Left cardiac atrium (tissue), 4 donors: Measurements from ENCODE around the gene BCL3. TPM values are rescaled to one million over a fixed set of nuclear protein-coding genes. Genes with fewer than 3 reads are reported as not detected.
A peak's percentile ranks its signal among the peaks of the same experiment; 100 is the strongest.

Experiments
- ATAC-seq, 2 donors: fragments of 200-7000 bp; cut with Tn5 transposase; one replicate each; pipeline ENCODE4 v1.9.1; 2020; ENCODE audit warnings: mild to moderate bottlenecking in 2 of 2, moderate library complexity in 2 of 2
- DNase-seq: peaks from one replicate; pipeline ENCODE4 v3.0.0-alpha.2; 2020
- intact Hi-C, 2 donors: fragments of 100-400 bp; cut with DNase I; formaldehyde crosslinking; loops; one replicate each; pipeline versions ENCODE4 v1.14.1 to v1.15.1; 2022 to 2023
- total RNA-seq, 2 donors: library from RNA; stranded (reverse); fragmentation: NEBNext Ultra II Directional; extraction: Animal tissue kit (Norgen Biotek cat#: 25700); gene quantifications; one replicate each; pipeline ENCODE4 v1.2.1, GENCODE V29; 2021
- donor health status: DM: no; HTN: yes; CAD: no.
- donor health status: DM: no; HTN: yes; CAD: no; lungs with severe emphysema.
- donor health status: DM: yes; HTN: yes; CAD: no.
- donor health status: Dilated cardiomyopathy.

The BCL3 gene
- total RNA-seq, 2 donors from 2014 or later: 22.6 to 65.0 TPM

GRCh38 chr19:44752816-44753625, 4.5 kb downstream of the BCL3 start:
- DNase-seq: peak; percentile 95
- intact Hi-C loops: no loop called here
- ATAC-seq: peak; percentile 56 to 65

- intact Hi-C loops: no loop called here
- DNase-seq (no peak), ATAC-seq (no peak)
Measured at GRCh38 chr19:44753626-44753931, 5.1 kb downstream of the BCL3 start.

- intact Hi-C loops: no loop called here
- peak; percentile 51 to 68 for ATAC-seq
- peak; percentile 98 for DNase-seq
Measured at GRCh38 chr19:44753932-44754749, 5.6 kb downstream of the BCL3 start.

GRCh38 chr19:44754750-44755080, 6.2 kb downstream of the BCL3 start:
- ATAC-seq (no peak), DNase-seq (no peak)
- intact Hi-C loops: loop anchor here in 1 of 2 donors (5.0 kb wide), 1 partner anchor 32 kb away; no protein-coding TSS in a partner anchor

DNA sequence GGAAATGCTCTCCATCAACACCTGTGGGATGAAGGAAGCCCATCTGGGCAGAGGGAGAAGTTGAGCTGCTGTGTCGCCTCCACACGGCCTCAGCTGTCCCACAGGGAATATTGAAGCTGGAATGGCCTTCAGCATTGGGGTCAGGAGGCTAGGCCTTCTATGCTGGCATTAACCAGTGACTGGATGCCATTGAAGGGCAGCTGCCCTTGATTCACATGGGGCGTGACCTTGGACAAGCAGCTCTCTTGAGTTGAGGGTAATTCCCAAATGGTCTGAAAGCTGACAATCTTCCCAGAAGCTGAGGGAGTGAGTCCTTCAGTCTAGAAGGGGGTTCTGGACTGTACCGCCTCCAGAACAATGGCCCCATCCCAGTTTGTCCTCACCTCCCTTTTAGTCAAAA, 6.7 kb downstream of the BCL3 start:
- ATAC-seq (no peak), DNase-seq (no peak)
- intact Hi-C loops: loop anchor here in 1 of 2 donors (5.0 kb wide), 1 partner anchor 33 kb away; no protein-coding TSS in a partner anchor

GRCh38 chr19:44756089-44756562, 7.6 kb downstream of the BCL3 start:
- intact Hi-C loops: loop anchor here in 1 of 2 donors (5.0 kb wide), 1 partner anchor 34 kb away; no protein-coding TSS in a partner anchor
- ATAC-seq: no peak
- no peak for DNase-seq

DNA sequence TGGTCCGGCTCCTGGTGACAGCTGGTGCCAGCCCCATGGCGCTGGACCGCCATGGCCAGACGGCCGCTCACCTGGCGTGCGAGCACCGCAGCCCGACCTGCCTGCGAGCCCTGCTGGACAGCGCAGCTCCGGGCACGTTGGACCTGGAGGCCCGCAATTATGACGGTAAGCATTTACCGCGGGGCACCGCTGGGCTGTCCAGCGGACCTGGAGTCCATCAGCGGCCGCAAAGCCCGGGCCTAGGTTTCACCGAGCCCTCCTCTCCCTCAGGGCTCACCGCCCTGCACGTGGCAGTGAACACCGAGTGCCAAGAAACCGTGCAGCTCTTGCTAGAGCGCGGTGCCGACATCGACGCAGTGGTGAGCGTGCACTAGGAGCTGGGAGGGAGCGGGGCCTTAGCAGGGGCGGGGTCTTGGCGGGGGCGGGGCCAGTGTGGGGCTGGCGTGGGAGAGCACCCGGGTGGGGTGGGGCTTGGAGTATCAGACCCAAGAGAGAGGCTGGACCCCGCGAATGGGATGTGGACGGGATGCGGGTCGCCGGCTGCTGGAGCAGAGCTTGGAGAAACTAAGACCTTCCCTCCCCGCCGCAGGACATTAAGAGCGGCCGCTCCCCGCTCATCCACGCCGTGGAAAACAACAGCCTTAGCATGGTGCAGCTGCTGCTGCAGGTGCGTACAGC, 8.7 kb downstream of the BCL3 start:
- intact Hi-C loops: loop anchor here in 1 of 2 donors (5.0 kb wide), 1 partner anchor 35 kb away; no protein-coding TSS in a partner anchor
- DNase-seq: peak; percentile 85
- peak; percentile 60 to 64 for ATAC-seq

GRCh38 chr19:44757735-44758505, 9.4 kb downstream of the BCL3 start:
- intact Hi-C loops: loop anchor here in 1 of 2 donors (5.0 kb wide), 1 partner anchor 36 kb away; no protein-coding TSS in a partner anchor
- ATAC-seq (peak; percentile 55 to 65), DNase-seq (peak; percentile 89)

DNA sequence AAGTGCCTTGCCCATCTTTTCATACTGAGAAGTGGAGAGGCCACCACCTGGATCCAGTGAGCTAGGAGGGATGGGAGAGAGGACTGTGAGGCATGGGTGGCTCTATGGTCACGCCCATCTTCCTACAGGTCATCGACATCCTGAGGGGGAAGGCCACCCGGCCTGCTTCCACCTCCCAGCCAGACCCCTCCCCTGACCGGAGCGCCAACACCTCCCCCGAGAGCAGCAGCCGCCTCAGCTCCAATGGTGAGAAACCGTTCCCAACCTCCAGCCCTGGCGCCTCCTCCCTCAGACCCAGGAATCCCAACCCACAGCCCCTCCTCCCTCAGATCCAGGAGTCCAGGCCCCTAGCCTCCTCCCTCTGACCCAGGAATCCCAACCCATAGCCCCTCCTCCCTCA, 10.1 kb downstream of the BCL3 start:
- ATAC-seq (no peak), DNase-seq (peak; percentile 63)
- intact Hi-C loops: loop anchor here in 1 of 2 donors (5.0 kb wide), 1 partner anchor 36 kb away; no protein-coding TSS in a partner anchor

DNA sequence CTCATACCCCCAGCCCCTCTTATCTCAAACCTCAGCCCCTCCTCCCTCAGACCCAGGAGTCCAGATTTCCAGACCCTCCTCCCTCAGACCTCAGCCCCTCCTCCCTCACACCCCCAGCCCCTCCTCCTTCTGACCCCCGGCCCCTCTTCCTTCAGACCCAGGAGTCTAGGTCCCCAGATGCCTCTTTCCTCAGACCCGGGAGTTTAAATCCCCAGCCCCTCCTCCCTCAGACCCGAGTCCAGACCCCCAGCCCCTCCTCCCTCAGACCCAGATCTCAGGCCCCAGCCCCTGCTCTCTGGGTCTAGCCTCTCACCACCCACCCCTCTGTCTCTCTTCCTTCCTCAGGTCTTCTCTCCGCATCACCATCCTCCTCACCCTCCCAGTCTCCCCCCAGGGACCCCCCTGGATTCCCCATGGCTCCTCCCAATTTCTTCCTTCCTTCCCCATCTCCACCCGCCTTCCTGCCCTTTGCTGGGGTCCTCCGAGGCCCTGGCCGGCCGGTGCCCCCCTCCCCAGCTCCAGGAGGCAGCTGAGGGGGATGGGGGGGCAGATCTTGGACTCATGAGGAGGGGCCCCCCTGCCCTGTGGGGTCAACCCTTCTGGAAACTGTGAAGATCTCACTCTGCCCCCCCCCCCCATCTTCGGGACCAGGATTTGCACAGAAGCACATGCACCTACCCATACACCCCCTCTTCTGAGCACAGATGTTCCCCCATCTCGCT, 10.7 kb downstream of the BCL3 start:
- intact Hi-C loops: loop anchor here in 1 of 2 donors (5.0 kb wide), 1 partner anchor 37 kb away; no protein-coding TSS in a partner anchor
- DNase-seq (no peak), ATAC-seq (no peak)

DNA sequence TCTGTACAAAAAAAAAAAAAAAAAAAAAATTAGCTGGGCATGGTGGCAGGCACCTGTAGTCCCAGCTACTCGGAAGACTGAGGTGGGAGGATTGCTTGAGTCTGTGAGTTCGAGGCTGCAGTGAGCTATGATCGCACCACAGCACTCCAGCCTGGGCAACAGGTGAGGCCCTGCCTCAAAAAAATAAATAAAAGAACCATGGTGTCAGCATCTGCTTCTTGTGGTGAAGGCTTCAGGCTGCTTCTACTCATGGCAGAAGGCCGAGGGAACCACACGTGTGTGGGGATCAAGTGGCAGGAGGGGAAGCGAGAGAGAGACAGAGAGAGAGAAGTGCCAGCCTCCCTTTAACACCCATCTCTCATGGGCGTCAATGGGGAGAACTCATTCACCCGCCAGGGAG, 13.5 kb downstream of the BCL3 start:
- intact Hi-C loops: no loop called here
- DNase-seq (no peak), ATAC-seq (no peak)

DNA sequence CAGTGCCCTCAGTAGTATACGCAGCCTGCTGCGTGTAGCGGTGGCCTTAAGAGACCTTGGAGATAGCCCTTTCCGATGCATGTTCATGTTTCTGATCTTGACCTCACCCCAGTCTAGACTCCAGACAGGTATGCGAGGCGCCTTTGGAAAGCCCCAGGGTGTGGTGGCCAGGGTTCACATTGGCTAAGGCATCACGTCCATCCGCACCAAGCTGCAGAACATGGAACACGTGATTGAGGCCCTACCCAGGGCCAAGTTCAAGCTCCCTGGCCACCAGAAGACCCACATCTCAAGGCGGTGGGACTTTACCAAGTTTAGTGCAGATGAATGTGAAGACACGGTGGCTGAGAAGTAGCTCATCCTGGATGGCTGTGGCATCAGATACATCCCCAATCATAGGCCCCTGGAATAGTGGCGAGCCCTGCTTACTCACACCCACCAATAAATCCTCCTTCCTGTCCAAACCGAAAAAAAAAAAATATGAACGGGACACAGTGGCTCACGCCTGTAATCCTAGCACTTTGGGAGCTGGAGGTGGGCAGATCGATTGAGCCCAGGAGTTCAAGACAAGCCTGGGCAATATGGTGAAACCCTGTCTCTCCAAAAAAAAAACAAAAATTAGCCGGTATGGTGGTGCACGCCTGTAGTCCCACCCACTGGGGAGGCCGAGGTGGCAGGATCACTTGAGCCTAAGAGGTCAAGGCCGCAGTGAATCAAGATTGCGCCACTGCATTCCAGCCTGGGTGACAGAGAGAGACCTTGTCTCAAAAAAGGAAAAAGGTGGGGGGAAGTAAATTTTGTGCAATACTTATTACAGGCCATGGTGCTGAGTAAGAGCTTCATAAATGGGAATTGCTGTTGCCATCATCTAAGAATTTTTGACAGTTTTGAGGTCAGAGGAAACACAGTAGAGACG, 16.8 kb downstream of the BCL3 start:
- intact Hi-C loops: no loop called here
- DNase-seq (no peak), ATAC-seq (no peak)

DNA sequence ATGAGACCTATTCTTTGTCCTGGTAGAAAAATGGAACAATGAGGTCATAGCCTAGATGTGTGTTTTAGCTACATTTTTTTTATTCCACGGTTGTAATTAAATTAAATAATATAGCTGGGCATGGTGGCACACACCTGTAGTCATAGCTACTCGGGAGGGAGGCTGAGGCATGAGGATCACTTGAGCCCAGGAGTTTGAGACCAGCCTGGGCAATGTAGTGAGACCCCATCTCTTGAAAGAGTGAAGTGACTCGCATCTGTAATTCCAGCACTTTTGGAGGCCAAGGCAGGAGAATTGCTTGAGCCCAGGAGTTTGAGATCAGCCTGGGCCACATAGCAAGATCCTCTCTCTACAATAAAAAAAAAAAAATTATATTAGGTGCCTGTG, 17.4 kb downstream of the BCL3 start:
- ATAC-seq: no peak
- intact Hi-C loops: no loop called here

GRCh38 chr19:44767295-44768180, 19.0 kb downstream of the BCL3 start:
- DNase-seq (no peak), ATAC-seq (no peak)
- intact Hi-C loops: no loop called here

More for the DNA sequence above, 17.4 kb downstream of the BCL3 start:
- no peak for DNase-seq

GRCh38 chr19:44770550-44771257, 22.2 kb downstream of the BCL3 start:
- DNase-seq (peak; percentile 94), ATAC-seq (peak; percentile 99)
- intact Hi-C loops: loop anchor here (1.0 to 2.0 kb wide), 2 partner anchors 46 to 48 kb away; no protein-coding TSS in a partner anchor
